Neural cell (in vitro differentiated cells): ENCODE measurements around the gene TSPAN9. TPM values are rescaled to one million over a fixed set of nuclear protein-coding genes. Genes with fewer than 3 reads are reported as not detected.

Experiments used
- H2AFZ ChIP-seq: fragments of 200-600, 300-800 bp; sonication (generic), shearing (Covaris generic); 2 replicates; pipeline ENCODE4 v1.6.0; 2014; ENCODE audit warnings: low read depth, mild to moderate bottlenecking, antibody characterized with exemption, low read length, moderate library complexity
- H3F3A ChIP-seq: fragments of 200-600 bp; shearing (Covaris generic); 2 replicates; pipeline ENCODE4 v1.6.1; 2016; ENCODE audit warnings: mild to moderate bottlenecking, moderate library complexity, mixed read lengths, antibody characterized with exemption, low read length; ENCODE audit not compliant: insufficient read depth, poor library complexity, severe bottlenecking
- H3K27ac ChIP-seq: fragments of 200-600, 300-800 bp; sonication (generic), shearing (Covaris generic); 2 replicates; pipeline ENCODE4 v1.5.1; 2014; ENCODE audit warnings: mild to moderate bottlenecking, low read length, moderate library complexity
- H3K27me3 ChIP-seq: fragments of 300-800, 200-600 bp; sonication (generic), shearing (Covaris generic); 2 replicates; pipeline ENCODE4 v1.6.0; 2014; ENCODE audit warnings: mild to moderate bottlenecking, low read depth, low read length, moderate library complexity; ENCODE audit not compliant: insufficient read depth
- H3K36me3 ChIP-seq: fragments of 300-800, 200-600 bp; sonication (generic), shearing (Covaris generic); 2 replicates; pipeline ENCODE4 v1.5.1; 2014; ENCODE audit warnings: mild to moderate bottlenecking, antibody characterized with exemption, low read length, moderate library complexity; ENCODE audit not compliant: insufficient read depth
- H3K4me2 ChIP-seq: fragments of 300-800, 200-600 bp; sonication (generic), shearing (Covaris generic); 2 replicates; pipeline ENCODE4 v1.6.0; 2014; ENCODE audit warnings: mild to moderate bottlenecking, low read length
- H3K4me3 ChIP-seq: fragments of 300-800, 200-600 bp; sonication (generic), shearing (Covaris generic); 2 replicates; pipeline ENCODE4 v1.5.1; 2014; ENCODE audit warnings: mild to moderate bottlenecking, low read length, moderate library complexity
- H3K79me2 ChIP-seq: fragments of 200-600 bp; shearing (Covaris generic); replicated peaks from 2 replicates; pipeline ENCODE4 v1.6.0; 2014; ENCODE audit warnings: mild to moderate bottlenecking, low read length, moderate library complexity; ENCODE audit not compliant: insufficient read depth
- H3K9ac ChIP-seq: fragments of 300-800, 200-600 bp; sonication (generic), shearing (Covaris generic); 2 replicates; pipeline ENCODE4 v1.6.1; 2016; ENCODE audit warnings: mild to moderate bottlenecking, low read length, mixed read lengths
- H3K9me2 ChIP-seq: fragments of 200-600 bp; shearing (Covaris generic); 2 replicates; pipeline ENCODE4 v1.6.1; 2016; ENCODE audit warnings: mild to moderate bottlenecking, low read length, mixed read lengths; ENCODE audit not compliant: insufficient read depth
- H3K9me3 ChIP-seq: fragments of 200-600, 300-800 bp; sonication (generic), shearing (Covaris generic); 2 replicates; pipeline ENCODE4 v1.6.1; 2016; ENCODE audit warnings: mild to moderate bottlenecking, mixed run types, low read length, moderate library complexity, mixed read lengths
- H4K20me1 ChIP-seq: fragments of 200-600 bp; shearing (Covaris generic); 2 replicates; pipeline ENCODE4 v1.6.1; 2016; ENCODE audit warnings: mild to moderate bottlenecking, mixed run types; ENCODE audit not compliant: insufficient read depth
- CTCF ChIP-seq: fragments of 450-650 bp; IDR thresholded peaks from 2 replicates; pipeline ENCODE4 v1.5.1; 2014; ENCODE audit warnings: antibody characterized with exemption, mild to moderate bottlenecking, moderate library complexity; ENCODE audit not compliant: poor library complexity, severe bottlenecking
- EP300 ChIP-seq: fragments of 450-650 bp; conservative IDR thresholded peaks from 2 replicates; pipeline ENCODE4 v1.6.1; 2014; ENCODE audit warnings: antibody characterized with exemption, mild to moderate bottlenecking, moderate library complexity; ENCODE audit not compliant: poor library complexity, severe bottlenecking
- EZH2 ChIP-seq: fragments of 200-600, 300-800 bp; shearing (Covaris generic), sonication (generic); IDR thresholded peaks from 2 replicates; pipeline ENCODE4 v1.6.1; 2014; ENCODE audit warnings: antibody characterized with exemption, low read length, borderline replicate concordance, mild to moderate bottlenecking; ENCODE audit not compliant: insufficient read depth, poor library complexity, severe bottlenecking
- MXI1 ChIP-seq: fragments of 450-650 bp; conservative IDR thresholded peaks from 2 replicates; pipeline ENCODE4 v1.6.1; 2014; ENCODE audit warnings: antibody characterized with exemption, mild to moderate bottlenecking; ENCODE audit not compliant: poor library complexity, severe bottlenecking
- POLR2AphosphoS5 ChIP-seq: IDR thresholded peaks from 2 replicates; pipeline ENCODE4 v1.6.1; 2012
- RAD21 ChIP-seq: fragments of 450-650 bp; conservative IDR thresholded peaks from 2 replicates; pipeline ENCODE4 v1.6.1; 2014; ENCODE audit warnings: antibody characterized with exemption, mild to moderate bottlenecking, moderate library complexity
- REST ChIP-seq: IDR thresholded peaks from 2 replicates; pipeline ENCODE4 v1.6.1; 2012; ENCODE audit warnings: borderline replicate concordance
- SMC3 ChIP-seq: fragments of 450-650 bp; conservative IDR thresholded peaks from 2 replicates; pipeline ENCODE4 v1.6.1; 2014; ENCODE audit warnings: antibody characterized with exemption, mild to moderate bottlenecking, moderate library complexity; ENCODE audit not compliant: poor library complexity
- TAF1 ChIP-seq: IDR thresholded peaks from 2 replicates; pipeline ENCODE4 v1.6.1; 2012; ENCODE audit warnings: low read depth
- polyA plus RNA-seq: library from polyadenylated mRNA; depleted of rRNA; stranded (reverse); fragments of >200 nt; gene quantifications from 2 replicates; pipeline ENCODE4 v1.2.3, GENCODE V29; 2014

Gene TSPAN9
- polyA plus RNA-seq, 1 donor from 2014 or later: 11.9 TPM

- Histone ChIP-seq H3K36me3 (no peaks in the 10 kb centered on the region), H3K9me3 (no peaks in the 10 kb centered on the region), H3K4me2 (no peak overlapping the region), H2AFZ (no peak overlapping the region), H3F3A (no peaks in the 10 kb centered on the region), H3K4me3 (no peak overlapping the region), H4K20me1 (no peaks in the 10 kb centered on the region), H3K27ac (no peak overlapping the region), H3K27me3 (no peaks in the 10 kb centered on the region), H3K9me2 (no peaks in the 10 kb centered on the region), H3K9ac (no peak overlapping the region), H3K79me2 (no peaks in the 10 kb centered on the region)
- TF ChIP-seq EZH2 (no peak), EP300 (no peak), MXI1 (no peak), REST (no peak), SMC3 (no peak), RAD21 (no peak), CTCF (no peak), POLR2AphosphoS5 (no peak), TAF1 (no peak)
These were observed 196.3 kb downstream of the TSPAN9 start for GRCh38 chr12:3273409-3273853.

GRCh38 chr12:3274664-3275063 is 197.5 kb downstream of the TSPAN9 start:
- Histone ChIP-seq H3K79me2 (no peaks in the 10 kb centered on the region), H3F3A (no peaks in the 10 kb centered on the region), H3K9me3 (no peaks in the 10 kb centered on the region), H3K4me3 (no peak overlapping the region), H3K9me2 (no peaks in the 10 kb centered on the region), H3K36me3 (no peaks in the 10 kb centered on the region), H3K9ac (no peak overlapping the region), H3K27ac (no peak overlapping the region), H3K4me2 (no peak overlapping the region), H4K20me1 (no peaks in the 10 kb centered on the region), H2AFZ (no peak overlapping the region), H3K27me3 (no peaks in the 10 kb centered on the region)
- TF ChIP-seq CTCF (no peak), EZH2 (no peak), MXI1 (no peak), TAF1 (no peak), EP300 (no peak), RAD21 (no peak), SMC3 (no peak), REST (no peak), POLR2AphosphoS5 (no peak)
